ENCODE measurements around the gene ZCWPW1.

GRCh38 chr7:100407285-100408180, 21.0 kb downstream of the ZCWPW1 start:
- TF ChIP-seq ZNF160 (CRISPR knock-in tag; IDR thresholded peaks at IDR 0.05) (no peak), TCF12 (IDR thresholded peaks at IDR 0.05) (no peak), TCF12 (CRISPR knock-in tag; IDR thresholded peaks at IDR 0.05) (no peak), FOXK2 (IDR thresholded peaks at IDR 0.05) (no peak), EZH2 (conservative IDR thresholded peaks at IDR 0.05; ENCODE audit: low read depth, low read length) (no peak), ZNF629 (CRISPR knock-in tag; conservative IDR thresholded peaks at IDR 0.05) (no peak), ZNF496 (CRISPR knock-in tag; IDR thresholded peaks at IDR 0.05; ENCODE audit: insufficient replicate concordance) (no peak), E2F5 (CRISPR knock-in tag; conservative IDR thresholded peaks at IDR 0.05) (no peak), ZNF749 (CRISPR knock-in tag; IDR thresholded peaks at IDR 0.05; ENCODE audit: borderline replicate concordance) (no peak)

All from HepG2 (cell line).